Skeletal muscle cell (primary cell): ENCODE data around the gene CRYGN.
A peak's percentile ranks its signal among the peaks of the same experiment; 100 is the strongest.

Experiments
- DNase-seq: peaks from one replicate; pipeline ENCODE4 v3.0.0-alpha.2; 2010; ENCODE audit warnings: low read depth
- H3K4me3 ChIP-seq: 2 replicates; pipeline ENCODE4 v1.5.1; 2011; ENCODE audit warnings: low read depth, mild to moderate bottlenecking, control low read depth, low read length, moderate library complexity

CRYGN gene

DNA sequence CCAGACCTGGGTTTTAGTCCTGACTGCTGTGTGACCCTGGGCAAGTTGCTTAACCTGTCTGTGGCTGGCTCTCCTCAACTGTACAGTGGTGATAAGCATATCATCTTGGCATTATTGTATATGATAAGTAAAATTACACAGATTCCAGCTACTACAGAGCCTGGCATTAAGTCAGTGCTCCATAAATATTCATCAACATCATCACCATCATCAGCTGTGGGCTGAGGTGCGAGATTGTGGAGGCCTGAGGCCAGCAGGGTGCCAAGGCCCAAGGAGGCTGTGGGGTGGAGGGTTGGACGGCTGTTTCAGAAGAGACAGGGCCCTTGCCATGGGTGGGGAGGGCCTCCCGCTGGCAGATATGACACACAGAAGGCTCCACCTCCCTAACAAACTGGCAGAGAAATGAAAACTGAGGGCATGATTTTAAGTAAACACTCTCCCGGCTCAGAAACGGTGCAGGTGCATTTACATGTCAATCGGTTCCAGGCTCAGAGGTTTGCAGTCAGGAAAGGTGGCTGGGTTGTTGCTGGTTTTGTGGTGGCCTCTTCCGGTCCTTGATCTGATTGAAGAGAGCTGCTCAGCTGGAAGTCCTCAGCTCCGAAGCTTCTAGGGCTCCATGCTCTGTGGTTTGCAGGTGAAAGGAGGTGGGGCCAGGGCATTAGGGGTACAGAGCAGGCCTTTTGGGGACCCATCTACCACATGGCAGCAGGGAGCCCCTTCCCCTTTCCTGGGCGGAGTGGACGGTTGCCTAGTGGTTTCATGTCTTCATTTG is 10.2 kb downstream of the CRYGN start:
- no peak overlapping the region for H3K4me3 ChIP-seq
- no peak for DNase-seq

DNA sequence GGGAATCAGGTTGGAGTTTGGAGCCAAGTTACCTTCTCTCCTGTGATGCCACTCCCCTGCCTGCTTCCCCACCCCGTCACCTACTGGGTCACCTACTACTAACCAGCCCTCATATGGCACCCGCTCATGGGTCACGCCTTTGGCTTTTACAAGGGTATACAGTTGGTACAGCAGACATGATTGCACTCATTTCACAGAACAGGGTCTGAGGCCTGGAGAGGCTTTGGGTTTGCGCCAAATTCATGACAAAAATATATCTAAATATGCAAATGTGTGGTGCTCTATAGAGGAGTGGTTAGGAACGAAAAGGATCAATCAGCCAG is 10.7 kb downstream of the CRYGN start:
- no peak overlapping the region for H3K4me3 ChIP-seq
- no peak for DNase-seq

DNA sequence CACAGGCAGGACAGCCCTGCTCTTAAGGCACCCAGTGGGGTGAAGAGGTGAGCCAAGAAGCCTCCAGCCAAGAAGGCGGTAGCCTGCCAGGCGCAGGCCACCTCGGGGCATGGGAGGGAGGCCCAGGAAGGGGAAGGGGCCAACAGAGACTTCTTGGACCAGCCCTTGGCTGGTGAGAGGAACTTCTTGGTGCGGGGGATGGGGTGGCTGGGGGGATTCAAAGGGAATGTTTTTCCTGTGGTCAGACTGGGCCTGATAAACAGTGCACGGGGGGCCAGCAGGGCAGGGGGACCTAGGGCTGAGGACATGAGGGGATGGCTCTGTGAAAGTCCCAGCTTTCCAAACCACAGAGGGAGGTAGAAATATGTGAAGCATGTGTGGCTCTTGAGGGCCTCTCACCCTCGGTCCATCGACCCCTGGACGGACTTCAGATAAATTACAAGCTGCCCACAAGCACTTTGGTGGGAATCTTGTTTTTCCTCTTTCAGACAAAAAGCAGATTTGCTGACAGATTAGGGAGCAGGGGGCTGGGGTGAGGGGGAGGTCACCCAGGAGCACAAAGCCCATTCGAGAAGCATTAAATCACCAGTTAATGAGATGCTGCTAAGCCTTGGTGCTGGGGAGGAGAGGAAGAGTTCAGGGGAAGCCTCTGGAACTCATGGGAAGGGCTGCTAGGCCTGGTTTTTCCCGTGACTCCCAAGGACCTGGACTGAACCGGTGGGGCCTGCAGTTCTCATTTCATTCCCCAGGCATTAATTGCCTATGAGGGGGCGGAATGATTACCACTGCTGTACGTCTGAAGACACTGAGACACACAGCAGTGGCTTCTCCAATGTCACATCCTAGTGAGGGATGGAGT is 11.3 kb downstream of the CRYGN start:
- DNase-seq: peak; percentile 43
- H3K4me3 ChIP-seq: no peak overlapping the region

DNA sequence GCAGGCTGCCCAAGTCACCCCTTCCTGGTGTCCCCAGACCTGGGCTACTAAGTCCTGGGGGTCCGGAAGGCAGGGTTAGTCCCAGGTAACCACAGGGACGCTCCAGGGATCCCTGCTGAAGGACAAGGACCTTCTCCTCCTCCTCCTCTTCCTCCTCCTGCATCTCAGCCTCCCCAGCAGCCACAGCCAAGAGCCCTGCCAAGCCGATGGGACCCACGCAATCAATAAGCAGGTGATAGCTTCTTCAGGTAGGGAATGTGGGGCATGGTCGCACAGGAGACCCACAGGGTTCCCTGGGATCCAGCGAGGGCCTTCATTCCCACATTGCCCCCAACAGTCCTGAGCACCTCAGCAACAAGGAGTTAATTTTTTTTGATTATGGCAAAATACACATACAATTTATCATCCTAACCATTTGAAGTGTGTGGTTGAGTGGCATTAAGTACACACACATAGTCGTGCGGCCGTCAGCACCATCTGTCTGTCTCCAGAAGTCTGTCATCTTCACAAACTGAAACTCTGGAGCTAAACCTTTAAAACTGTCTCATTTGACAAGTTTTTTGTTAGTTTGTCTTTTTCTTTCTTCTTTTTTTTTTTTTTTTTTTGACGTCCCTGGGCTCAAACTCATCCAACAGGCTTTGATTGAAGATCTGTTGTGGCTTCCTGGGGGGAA is 12.1 kb downstream of the CRYGN start:
- no peak overlapping the region for H3K4me3 ChIP-seq
- no peak for DNase-seq

DNA sequence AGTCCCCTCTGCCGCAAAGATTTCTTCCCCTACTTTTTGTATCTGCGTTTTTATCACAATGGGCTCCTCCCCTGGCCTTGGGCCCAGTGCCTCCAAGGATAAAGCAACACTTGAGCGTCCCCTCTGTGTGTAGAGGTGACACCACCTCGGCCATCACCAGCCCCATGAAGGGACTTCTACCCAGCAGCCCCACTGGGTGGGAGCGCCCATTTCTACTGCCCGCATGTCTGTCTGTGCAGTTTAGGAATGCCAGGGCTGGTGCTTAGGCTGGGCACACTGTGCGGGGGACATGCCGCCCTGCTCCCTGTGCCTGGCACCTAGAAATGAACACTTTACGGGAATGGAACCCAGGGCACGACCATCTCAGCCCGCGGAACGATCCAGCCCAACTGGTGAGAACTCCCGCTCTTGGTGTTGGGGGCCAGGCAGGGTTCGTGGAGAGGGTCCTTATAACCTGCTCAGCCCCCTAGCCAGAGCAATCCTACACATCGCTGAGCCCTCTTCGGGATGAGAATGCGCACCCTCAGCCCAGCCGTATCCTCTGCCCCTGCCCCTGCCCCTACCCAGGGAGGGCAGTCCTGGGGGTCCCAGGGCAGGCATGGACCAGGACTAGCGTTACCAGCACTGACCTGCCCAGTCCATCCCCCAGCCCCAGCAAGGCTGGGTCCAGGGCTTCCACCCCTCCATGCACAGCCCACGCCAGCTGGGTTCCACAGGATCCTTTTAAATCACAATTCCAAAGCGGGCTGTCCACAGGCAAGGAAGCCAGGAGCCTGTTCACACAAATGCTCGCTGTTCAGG is 12.8 kb downstream of the CRYGN start:
- no peak for DNase-seq
- no peak overlapping the region for H3K4me3 ChIP-seq

DNA sequence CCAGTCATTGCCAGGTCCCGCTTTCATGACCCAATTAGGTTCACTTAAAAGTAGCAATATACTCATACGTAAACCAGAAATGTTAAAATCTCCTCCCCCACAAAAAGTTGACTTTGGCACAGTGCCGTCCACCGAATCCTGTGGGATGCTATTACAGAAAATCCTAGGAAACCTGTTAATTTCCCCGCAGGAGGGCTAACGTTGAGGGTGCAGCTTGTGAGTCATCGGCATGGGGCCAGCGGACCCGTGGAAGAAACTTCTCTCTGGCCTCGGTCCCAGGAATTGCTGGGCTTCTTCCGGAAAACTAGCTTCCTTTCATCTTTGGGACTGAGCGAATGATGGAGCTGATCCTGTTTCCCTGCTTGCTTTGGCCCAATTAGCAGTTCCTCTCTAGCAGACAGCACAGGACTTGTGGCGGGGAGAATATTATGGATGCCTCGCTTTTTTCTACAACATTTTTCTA is 13.5 kb downstream of the CRYGN start:
- no peak overlapping the region for H3K4me3 ChIP-seq
- DNase-seq: peak; percentile 86

DNA sequence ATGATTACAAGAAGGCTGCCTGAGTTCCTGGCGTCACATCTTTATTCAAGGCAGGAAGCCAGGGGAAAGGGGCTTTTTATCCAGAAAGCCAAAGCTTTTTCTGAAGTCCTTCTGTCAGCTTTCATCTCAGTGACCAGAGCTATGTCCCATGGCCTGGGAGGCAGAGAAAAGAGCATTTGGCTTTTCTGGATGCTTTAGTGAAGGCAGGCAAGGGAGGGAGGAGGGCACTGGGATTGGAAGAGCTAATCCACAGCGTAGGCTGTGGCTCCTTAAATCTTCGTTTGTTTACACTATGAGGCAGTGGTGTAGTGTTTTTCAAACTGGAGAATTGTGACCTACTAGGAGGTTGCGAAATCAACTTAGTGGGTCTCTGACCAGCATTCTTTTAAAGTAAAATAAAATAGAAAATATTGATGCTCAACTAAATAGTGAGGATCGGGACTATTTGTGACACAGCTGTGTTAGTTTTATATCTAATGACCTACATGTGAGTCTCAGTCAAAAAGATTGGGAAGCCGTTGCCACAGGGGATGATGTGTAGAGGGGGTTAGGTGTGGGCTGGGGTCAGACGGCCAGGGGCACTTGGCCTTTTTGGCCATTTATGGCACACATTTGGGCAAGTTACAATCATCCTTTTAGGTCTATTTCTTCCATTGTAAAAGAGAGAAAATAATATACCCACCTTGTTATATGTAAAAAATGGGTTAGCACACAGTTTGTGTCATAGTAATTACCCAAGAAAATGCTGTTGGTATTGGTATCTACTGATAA is 14.1 kb downstream of the CRYGN start:
- no peak overlapping the region for H3K4me3 ChIP-seq
- DNase-seq: peak; percentile 67

DNA sequence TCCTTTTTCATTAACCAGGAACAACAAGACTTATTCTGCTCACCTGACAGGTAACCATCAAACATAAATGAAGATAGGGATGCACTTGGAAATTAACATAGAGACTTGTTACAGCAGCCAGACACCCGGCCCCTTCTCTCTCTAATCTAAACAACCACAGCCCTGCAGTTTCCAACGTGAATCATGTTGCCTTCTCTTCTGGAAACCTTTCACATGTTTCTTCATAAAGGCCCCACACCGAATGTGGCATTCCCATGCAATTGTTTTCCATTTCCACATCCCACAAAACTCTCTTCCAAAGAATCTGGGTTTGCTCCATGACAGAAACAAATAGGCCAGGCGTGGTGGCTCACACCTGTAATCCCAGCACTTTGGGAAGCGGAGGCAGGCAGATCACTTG is 15.1 kb downstream of the CRYGN start:
- no peak for DNase-seq
- no peak overlapping the region for H3K4me3 ChIP-seq

DNA sequence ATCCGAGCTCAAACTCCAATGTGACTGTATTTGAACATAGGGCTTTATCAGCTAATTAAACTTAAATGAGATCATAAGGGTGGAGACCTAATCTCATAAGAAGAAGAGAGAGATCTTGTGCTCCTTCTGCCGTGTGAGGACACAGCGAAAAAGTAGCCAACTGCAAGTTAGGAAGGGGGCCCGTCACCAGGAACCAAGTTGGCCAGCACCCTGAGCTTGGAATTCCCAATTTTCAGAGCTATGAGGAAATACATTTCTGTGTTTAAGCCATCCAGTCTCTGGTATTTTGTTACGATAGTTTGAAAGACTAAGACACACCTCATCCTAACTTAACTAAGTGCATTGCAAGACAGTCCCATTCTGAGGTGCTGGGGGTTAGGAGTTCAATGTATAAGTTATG is 16.0 kb downstream of the CRYGN start:
- no peak for DNase-seq

DNA sequence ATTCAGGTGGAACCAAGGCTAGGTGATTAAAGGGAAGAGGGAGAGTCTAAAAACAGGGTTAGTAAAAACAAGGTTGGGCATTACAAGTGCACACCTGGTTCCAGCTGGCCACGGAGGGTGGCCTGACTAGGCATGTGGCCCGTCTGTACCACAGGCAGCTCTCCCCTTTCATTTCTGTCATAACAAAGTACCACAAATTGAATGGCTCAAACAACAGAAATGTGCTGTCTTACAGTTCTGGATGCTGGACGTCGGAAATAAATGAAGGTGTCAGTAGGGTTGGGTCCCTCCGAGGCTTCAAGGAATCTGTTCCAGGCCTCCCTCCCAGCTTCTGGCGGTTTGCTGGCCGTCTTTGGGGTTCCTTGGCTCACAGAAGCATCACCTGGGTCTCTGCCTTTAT is 16.7 kb downstream of the CRYGN start:
- DNase-seq: no peak
- H3K4me3 ChIP-seq: no peak overlapping the region

More for the DNA sequence above, 16.0 kb downstream of the CRYGN start:
- H3K4me3 ChIP-seq: no peak overlapping the region

DNA sequence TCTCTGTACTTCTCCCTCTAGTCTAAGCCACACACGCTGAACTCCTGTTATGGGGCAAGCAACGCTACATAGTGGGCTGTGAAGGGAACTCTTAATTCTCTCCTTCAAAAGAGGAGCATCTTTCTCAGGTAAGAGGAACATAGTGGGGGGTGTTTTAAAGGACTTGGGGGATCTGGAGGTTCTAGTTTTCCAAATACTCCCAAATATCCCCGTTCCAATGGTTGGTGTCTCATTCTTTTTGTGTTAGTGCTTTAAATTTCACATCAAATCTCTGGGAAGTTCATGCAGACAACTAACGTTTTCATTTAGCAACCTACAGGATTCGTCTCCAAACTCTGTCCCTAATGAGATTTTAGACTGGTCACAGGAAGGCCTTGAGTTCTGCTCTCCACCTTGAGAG is 17.7 kb downstream of the CRYGN start:
- DNase-seq: no peak
- no peak overlapping the region for H3K4me3 ChIP-seq

DNA sequence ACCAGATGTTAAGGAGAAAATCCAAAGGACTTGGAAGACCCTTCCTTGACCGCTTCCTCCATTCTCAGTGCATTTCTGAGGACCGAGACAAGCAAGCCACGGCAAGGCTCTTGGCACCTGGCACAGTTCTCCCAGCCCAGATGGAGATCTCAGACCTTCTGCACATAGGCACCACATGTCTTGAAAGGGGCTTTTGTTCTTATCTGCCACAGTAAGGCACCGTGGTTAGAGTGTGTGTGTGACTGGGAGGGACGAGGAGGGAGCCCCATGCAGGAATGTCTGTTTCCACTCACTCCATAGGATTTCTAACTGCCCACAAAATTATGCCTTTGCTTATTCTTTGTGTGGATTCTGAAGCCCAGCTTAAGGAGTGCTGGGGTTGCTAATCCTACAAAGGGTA is 19.8 kb downstream of the CRYGN start:
- H3K4me3 ChIP-seq: no peak overlapping the region
- no peak for DNase-seq

DNA sequence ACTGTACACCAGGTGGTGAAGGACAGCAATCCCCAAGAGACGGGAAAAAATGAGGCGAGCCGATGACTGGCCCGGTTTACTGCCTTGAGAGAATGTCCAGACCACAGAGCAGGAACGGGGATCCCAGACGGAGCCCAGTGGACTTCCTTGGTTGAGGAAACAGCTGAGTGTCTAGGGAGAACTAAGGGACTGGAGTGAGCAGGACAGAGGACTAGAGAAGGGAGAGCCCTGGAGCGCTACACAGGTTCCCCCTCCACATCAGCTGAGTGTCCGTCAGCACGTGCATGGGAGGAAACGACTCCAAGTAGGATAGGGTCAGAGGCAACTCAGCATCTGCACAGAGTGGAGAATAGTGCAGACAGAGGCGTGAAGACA is 23.0 kb downstream of the CRYGN start:
- no peak for DNase-seq
- H3K4me3 ChIP-seq: no peak overlapping the region

DNA sequence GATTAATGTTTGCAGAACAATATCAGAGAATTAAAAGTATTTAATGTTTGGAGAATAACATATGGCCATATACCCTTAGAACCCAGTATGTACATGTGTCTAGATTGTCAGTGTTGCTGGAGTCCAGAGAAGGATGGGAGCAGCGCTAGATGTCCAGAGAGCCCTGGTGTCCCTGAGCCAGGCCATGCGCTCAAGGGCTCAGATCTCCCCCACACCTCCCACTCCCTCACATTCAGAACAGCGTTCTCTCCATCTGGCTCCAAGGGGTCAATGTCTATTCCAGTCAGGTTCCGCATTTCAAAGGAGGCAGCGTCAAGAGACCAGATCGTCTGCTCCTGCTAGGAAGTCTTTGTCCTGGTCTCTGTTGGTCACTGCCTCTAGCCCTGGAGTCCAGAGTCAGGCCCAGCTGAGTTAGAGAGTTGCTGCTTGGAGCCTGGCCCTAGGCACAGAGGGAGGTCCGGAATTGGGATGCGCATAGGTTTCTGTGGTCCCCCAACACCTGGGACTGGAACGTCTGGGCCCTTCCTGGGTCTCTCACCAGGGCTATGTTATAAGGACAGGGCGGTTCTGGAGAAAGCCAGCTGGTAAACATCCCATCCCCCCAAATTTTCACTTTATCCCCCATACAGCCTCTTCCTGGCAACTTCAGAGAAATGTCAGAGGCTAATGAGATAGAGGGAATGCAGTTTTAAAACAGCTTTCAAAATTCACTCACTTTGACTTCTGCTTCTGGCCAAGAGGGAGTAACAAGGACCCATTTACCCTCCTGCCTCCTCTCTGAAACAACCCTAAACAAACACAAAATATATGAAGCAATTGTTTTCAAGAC is 23.6 kb downstream of the CRYGN start:
- DNase-seq: no peak
- no peak overlapping the region for H3K4me3 ChIP-seq

DNA sequence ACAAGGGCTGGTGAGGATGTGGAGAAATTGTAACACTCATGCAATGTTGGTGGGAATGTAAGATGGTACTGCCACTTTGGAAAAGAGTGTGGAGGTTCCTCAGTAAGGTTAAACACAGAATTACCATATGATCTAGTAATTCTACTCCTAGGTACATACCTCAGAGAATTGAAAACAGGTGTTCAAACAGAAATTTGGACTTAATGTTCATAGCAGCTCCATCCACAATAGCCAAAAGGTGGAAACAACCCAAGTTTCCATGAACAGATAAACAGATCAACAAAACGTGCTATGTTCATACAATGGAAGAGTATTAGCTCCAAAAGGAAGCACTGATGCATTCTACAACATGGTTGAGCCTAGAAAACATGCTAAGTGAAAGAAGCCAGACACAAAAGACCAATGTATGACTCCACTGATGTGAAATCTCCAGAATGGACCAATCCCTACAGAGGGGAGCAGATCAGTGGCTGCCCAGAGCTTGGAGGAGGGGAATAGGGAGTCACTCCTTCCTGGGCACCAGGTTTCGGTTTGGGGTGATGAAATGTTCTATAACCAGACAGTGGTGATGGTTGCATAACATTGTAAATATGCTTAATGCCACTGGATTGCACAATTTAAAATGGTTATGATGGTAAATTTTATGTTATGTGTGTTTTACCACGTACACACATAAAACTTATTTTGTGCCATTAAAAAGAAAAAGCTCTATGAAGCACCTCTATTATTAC is 24.4 kb downstream of the CRYGN start:
- H3K4me3 ChIP-seq: no peak overlapping the region
- DNase-seq: no peak

DNA sequence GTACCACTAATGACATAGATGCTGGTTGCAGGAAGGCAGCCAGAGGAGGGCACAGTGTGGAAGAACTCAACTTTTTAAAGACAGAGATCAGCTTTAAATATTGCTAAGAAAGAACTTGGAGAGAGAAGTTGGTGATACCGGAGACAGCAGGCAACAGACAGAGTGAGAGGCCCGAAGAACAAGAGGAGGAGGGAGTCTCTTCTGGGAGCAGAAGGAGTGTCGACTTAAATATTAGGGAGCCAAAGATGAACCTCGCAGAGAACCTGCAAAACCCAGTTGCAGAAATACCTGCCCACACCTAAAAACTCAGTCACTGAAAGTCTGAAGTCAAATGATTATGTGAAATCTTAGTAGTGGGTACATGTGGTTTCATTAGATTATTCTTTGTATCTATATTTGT is 26.7 kb downstream of the CRYGN start:
- H3K4me3 ChIP-seq: no peak overlapping the region
- no peak for DNase-seq

DNA sequence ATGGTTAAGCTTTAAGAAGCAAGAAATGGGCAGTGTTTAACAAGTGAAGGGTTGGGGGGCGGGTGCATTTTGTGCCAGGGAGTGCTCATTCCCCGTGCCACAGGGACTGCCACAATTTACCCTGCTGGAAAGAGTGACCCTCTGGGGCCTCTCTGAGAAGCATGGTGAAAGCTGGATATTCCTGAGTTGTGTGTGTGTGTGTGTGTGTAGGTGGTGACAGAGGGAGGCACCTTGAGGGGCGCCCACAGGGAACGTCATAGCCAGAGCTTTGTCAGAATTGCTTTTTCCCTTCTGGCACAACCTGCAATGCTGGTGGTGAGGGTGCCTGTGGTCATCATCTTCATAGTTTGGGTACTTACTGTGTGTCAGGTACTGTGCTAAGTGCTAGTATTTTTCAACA is 27.6 kb downstream of the CRYGN start:
- no peak for DNase-seq
- H3K4me3 ChIP-seq: no peak overlapping the region

DNA sequence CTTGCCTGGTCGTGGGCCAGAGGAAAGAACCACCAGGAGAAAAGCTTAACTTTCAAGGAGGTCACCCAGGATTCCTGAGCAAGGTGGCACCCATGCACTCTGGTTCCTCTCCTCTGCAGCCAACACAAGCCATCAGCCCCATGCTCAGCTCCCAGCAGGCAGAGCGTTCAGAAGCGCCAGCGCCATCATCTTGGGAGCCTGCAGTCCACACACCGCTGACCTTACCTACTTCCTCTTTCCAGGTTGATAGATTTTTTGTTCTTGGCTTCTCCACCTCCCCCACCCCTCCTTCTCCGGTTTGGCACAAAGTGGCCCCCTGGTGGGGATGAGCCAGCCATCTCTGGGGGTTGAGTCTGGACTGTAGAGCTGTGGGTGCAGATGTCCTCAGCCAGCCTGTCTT is 28.4 kb downstream of the CRYGN start:
- DNase-seq: no peak

More for the DNA sequence above, 28.4 kb downstream of the CRYGN start:
- no peak overlapping the region for H3K4me3 ChIP-seq
